HCT116 (cell line): ENCODE results near the gene MS4A4A. TPM values are rescaled to one million over a fixed set of nuclear protein-coding genes. Genes with fewer than 3 reads are reported as not detected.

Experiments
- ATAC-seq: fragments of 200-7000 bp; cut with Tn5 transposase; 2 replicates; pipeline ENCODE4 v1.9.1; 2020; ENCODE audit warnings: mild to moderate bottlenecking, moderate library complexity
- BruUV-seq: library from RNA; stranded (reverse); fragments of 400-500 nt; replicated peaks from 2 replicates; lab custom pipeline; 2021; lab: Mats Ljungman, UMichigan
- CTCF ChIA-PET: fragments of 300-600 bp; sonication (Branson Sonifier 250); formaldehyde crosslinking; loops from one replicate; lab custom pipeline; 2021; ENCODE audit warnings: antibody characterized with exemption; lab: Charles Lee
- POLR2A ChIA-PET: fragments of 300-600, 350-600 bp; sonication (Branson Sonifier 250); formaldehyde crosslinking; loops from one replicate; lab custom pipeline; 2021; ENCODE audit warnings: antibody characterized with exemption; lab: Charles Lee
- RAD21 ChIA-PET, 2 experiments: fragments of 300-600 bp; sonication (Branson Sonifier 250); formaldehyde crosslinking; loops; one replicate each; lab custom pipeline; 2023; ENCODE audit warnings: low total read pairs in 2 of 2; ENCODE audit not compliant: uncharacterized antibody in 2 of 2, unreplicated experiment in 2 of 2, low non-redundant PET in 1 of 2; lab: Charles Lee
- DNase-seq: peaks from one replicate; pipeline ENCODE4 v3.0.0-alpha.2; 2010; ENCODE audit warnings: low read depth, low spot score
- H2AFZ ChIP-seq: fragments of 200-600 bp; shearing (Covaris generic), sonication (generic); 2 replicates; pipeline ENCODE4 v1.6.1; 2017; ENCODE audit warnings: low read depth, mixed run types, mixed read lengths, antibody characterized with exemption, low read length; ENCODE audit not compliant: poor library complexity, severe bottlenecking
- H3K27ac ChIP-seq: 2 replicates; pipeline ENCODE4 v1.5.1; 2012; ENCODE audit warnings: low read depth, low read length
- H3K27me3 ChIP-seq: fragments of 200-600 bp; sonication (generic); 2 replicates; pipeline ENCODE4 v1.6.1; 2016; ENCODE audit warnings: mixed run types, low read length, mixed read lengths; ENCODE audit not compliant: insufficient read depth
- H3K36me3 ChIP-seq, 2 experiments: fragments of 200-500 bp in 1 of 2; fragments of 200-600 bp in 1 of 2; sonication (Bioruptor generic) in 1 of 2; sonication (generic) in 1 of 2; 2 replicates each; pipeline versions ENCODE4 v1.5.1 to v1.6.1; 2014 to 2016; ENCODE audit warnings: low read length in 2 of 2, inconsistent platforms in 1 of 2, mixed read lengths in 1 of 2, mixed run types in 1 of 2; ENCODE audit not compliant: insufficient read depth in 2 of 2, control insufficient read depth in 1 of 2
- H3K4me1 ChIP-seq, 2 experiments: fragments of 200-600 bp in 1 of 2; sonication (generic) in 1 of 2; 2 replicates each; pipeline versions ENCODE4 v1.5.1 to v1.6.1; 2012 to 2017; ENCODE audit warnings: low read length in 2 of 2, inconsistent platforms in 1 of 2, mild to moderate bottlenecking in 1 of 2, mixed read lengths in 1 of 2, mixed run types in 1 of 2, moderate library complexity in 1 of 2; ENCODE audit not compliant: insufficient read depth in 2 of 2, control insufficient read depth in 1 of 2
- H3K4me2 ChIP-seq: fragments of 200-600 bp; sonication (generic); 2 replicates; pipeline ENCODE4 v1.6.1; 2017; ENCODE audit warnings: mixed run types, low read length, mixed read lengths
- H3K4me3 ChIP-seq, 2 experiments: fragments of 200-600 bp in 1 of 2; sonication (generic) in 1 of 2; replicated peaks in 1 of 2; 2 replicates each; pipeline ENCODE4 v1.5.1; 2011 to 2016; ENCODE audit warnings: low read length in 2 of 2, control low read depth in 1 of 2, low read depth in 1 of 2, mild to moderate bottlenecking in 1 of 2, mixed read lengths in 1 of 2, mixed run types in 1 of 2
- H3K79me2 ChIP-seq: fragments of 200-600 bp; sonication (generic); 2 replicates; pipeline ENCODE4 v1.6.1; 2017; ENCODE audit warnings: mild to moderate bottlenecking, mixed run types, low read length, moderate library complexity, mixed read lengths; ENCODE audit not compliant: insufficient read depth
- H3K9ac ChIP-seq: fragments of 200-600 bp; sonication (generic); 2 replicates; pipeline ENCODE4 v1.6.1; 2016; ENCODE audit warnings: low read length, mixed read lengths
- H3K9me2 ChIP-seq: fragments of 200-600 bp; sonication (generic), shearing (Covaris generic); 2 replicates; pipeline ENCODE4 v1.6.1; 2017; ENCODE audit warnings: mixed run types, mild to moderate bottlenecking, moderate library complexity; ENCODE audit not compliant: insufficient read depth
- H3K9me3 ChIP-seq, 2 experiments: fragments of 200-500 bp in 1 of 2; fragments of 200-600 bp in 1 of 2; sonication (Bioruptor generic) in 1 of 2; sonication (generic) in 1 of 2; 2 replicates each; pipeline ENCODE4 v1.6.1; 2014 to 2017; ENCODE audit warnings: low read length in 2 of 2, mixed read lengths in 2 of 2, inconsistent platforms in 1 of 2, low read depth in 1 of 2, mild to moderate bottlenecking in 1 of 2, mixed run types in 1 of 2, moderate library complexity in 1 of 2; ENCODE audit not compliant: control insufficient read depth in 1 of 2, insufficient read depth in 1 of 2
- H4K20me1 ChIP-seq: fragments of 200-600 bp; sonication (generic), shearing (Covaris generic); 2 replicates; pipeline ENCODE4 v1.6.1; 2017; ENCODE audit warnings: mixed run types, mild to moderate bottlenecking, moderate library complexity; ENCODE audit not compliant: insufficient read depth
- CBX3 ChIP-seq: IDR thresholded peaks from 2 replicates; pipeline ENCODE4 v1.6.1; 2012; ENCODE audit warnings: low read depth
- ELF1 ChIP-seq: IDR thresholded peaks from 2 replicates; pipeline ENCODE4 v1.6.1; 2012; ENCODE audit warnings: low read depth, borderline replicate concordance
- EZH2 ChIP-seq: fragments of 200-600 bp; sonication (generic); IDR thresholded peaks from 2 replicates; pipeline ENCODE4 v1.6.1; 2017; ENCODE audit warnings: antibody characterized with exemption, mixed run types
- EZH2phosphoT487 ChIP-seq: fragments of 200-600 bp; IDR thresholded peaks from 2 replicates; pipeline ENCODE4 v1.6.1; 2018; ENCODE audit warnings: antibody characterized with exemption, borderline replicate concordance
- FOSL1 ChIP-seq: IDR thresholded peaks from 2 replicates; pipeline ENCODE4 v1.6.1; 2012; ENCODE audit warnings: low read depth
- POLR2A ChIP-seq: IDR thresholded peaks from 2 replicates; pipeline ENCODE4 v1.7.0; 2011; ENCODE audit warnings: borderline replicate concordance; ENCODE audit not compliant: insufficient read depth, insufficient read length; ENCODE audit errors: extremely low read depth
- SIN3A ChIP-seq: IDR thresholded peaks from 2 replicates; pipeline ENCODE4 v1.6.1; 2012; ENCODE audit warnings: low read depth
- SP1 ChIP-seq: IDR thresholded peaks from 2 replicates; pipeline ENCODE4 v1.6.1; 2012; ENCODE audit warnings: low read depth
- TCF7L2 ChIP-seq: IDR thresholded peaks from 2 replicates; pipeline ENCODE4 v1.7.0; 2011; ENCODE audit warnings: borderline replicate concordance, inconsistent platforms; ENCODE audit not compliant: insufficient read depth, insufficient read length; ENCODE audit errors: extremely low read depth
- ZNF274 ChIP-seq: fragments of 200-500 bp; sonication (Bioruptor generic); IDR thresholded peaks from 2 replicates; pipeline ENCODE4 v1.6.1; 2014; ENCODE audit warnings: mild to moderate bottlenecking, low read depth, low read length, inconsistent platforms
- intact Hi-C: fragments of 100-400 bp; cut with micrococcal nuclease; formaldehyde crosslinking; loops from 2 replicates; pipeline ENCODE4 v1.10.0; 2022
- total RNA-seq: library from RNA; stranded (reverse); gene quantifications from one replicate; pipeline ENCODE4 v1.2.1, GENCODE V29; 2021; ENCODE audit not compliant: unreplicated experiment
- TF ChIP-seq, protein P1 (sequence below): IDR thresholded peaks from 2 replicates; pipeline ENCODE4 v1.6.1; 2012
- TF ChIP-seq, protein P2 (sequence below): IDR thresholded peaks from 2 replicates; pipeline ENCODE4 v1.6.1; 2011; ENCODE audit warnings: mild to moderate bottlenecking, low read length, moderate library complexity; ENCODE audit not compliant: insufficient replicate concordance; ENCODE audit errors: extremely low read depth
- TF ChIP-seq, protein P3 (sequence below): IDR thresholded peaks from 2 replicates; pipeline ENCODE4 v1.6.1; 2012

MS4A4A gene
- total RNA-seq, 1 experiment from 2014 or later = 0.22 TPM

DNA sequence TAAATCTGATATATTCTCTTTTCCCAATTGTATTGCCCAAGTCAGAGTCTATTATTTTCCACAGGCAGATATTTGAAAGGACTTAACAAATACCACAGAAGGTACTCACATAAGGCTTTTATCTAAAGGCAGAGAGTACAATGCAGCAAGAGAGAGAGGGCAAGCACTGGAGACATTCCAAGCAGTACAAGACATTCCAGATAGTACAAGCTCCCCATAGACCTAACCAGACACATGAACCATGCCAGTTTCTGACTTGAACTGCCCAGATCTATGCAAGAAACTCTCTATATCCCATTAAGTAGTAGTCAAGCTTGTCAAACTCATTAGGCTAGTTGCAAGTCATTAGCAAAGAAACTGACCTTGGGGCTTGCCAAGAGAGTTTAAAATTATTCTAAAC lies 35.4 kb downstream of the MS4A4A start:
- ChIA-PET CTCF (interaction anchor here (0.6 kb wide), 1 partner anchor 664 kb away, joined by 3 read pairs; no protein-coding TSS in a partner anchor), RAD21 (no interaction called here), POLR2A (no interaction called here)
- intact Hi-C loops = no loop called here
- BruUV-seq = no TSS peak
- Histone ChIP-seq H3K9me2 (no peaks in the 10 kb centered on the region), H2AFZ (no peak overlapping the region), H3K9ac (no peak overlapping the region), H4K20me1 (no peaks in the 10 kb centered on the region), H3K79me2 (no peaks in the 10 kb centered on the region), H3K9me3 (no peaks in the 10 kb centered on the region), H3K27ac (no peak overlapping the region), H3K27me3 (no peaks in the 10 kb centered on the region), H3K4me2 (no peak overlapping the region), H3K4me1 (no peaks in the 10 kb centered on the region), H3K36me3 (no peaks in the 10 kb centered on the region), H3K4me3 (no peak overlapping the region)
- TF ChIP-seq EZH2 (no peak), POLR2A (no peak), ZNF274 (no peak), ELF1 (no peak), EZH2phosphoT487 (no peak), SP1 (no peak), SIN3A (no peak), TCF7L2 (no peak), CBX3 (no peak), FOSL1 (no peak)
- TF ChIP-seq, protein P1, sequence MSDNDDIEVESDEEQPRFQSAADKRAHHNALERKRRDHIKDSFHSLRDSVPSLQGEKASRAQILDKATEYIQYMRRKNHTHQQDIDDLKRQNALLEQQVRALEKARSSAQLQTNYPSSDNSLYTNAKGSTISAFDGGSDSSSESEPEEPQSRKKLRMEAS = no peak
- TF ChIP-seq, protein P2, sequence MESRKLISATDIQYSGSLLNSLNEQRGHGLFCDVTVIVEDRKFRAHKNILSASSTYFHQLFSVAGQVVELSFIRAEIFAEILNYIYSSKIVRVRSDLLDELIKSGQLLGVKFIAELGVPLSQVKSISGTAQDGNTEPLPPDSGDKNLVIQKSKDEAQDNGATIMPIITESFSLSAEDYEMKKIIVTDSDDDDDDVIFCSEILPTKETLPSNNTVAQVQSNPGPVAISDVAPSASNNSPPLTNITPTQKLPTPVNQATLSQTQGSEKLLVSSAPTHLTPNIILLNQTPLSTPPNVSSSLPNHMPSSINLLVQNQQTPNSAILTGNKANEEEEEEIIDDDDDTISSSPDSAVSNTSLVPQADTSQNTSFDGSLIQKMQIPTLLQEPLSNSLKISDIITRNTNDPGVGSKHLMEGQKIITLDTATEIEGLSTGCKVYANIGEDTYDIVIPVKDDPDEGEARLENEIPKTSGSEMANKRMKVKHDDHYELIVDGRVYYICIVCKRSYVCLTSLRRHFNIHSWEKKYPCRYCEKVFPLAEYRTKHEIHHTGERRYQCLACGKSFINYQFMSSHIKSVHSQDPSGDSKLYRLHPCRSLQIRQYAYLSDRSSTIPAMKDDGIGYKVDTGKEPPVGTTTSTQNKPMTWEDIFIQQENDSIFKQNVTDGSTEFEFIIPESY = no peak
- TF ChIP-seq, protein P3, sequence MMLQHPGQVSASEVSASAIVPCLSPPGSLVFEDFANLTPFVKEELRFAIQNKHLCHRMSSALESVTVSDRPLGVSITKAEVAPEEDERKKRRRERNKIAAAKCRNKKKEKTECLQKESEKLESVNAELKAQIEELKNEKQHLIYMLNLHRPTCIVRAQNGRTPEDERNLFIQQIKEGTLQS = no peak
- no peak for DNase-seq
- no peak for ATAC-seq
